ENCODE measurements around the gene UCMA.

DNA sequence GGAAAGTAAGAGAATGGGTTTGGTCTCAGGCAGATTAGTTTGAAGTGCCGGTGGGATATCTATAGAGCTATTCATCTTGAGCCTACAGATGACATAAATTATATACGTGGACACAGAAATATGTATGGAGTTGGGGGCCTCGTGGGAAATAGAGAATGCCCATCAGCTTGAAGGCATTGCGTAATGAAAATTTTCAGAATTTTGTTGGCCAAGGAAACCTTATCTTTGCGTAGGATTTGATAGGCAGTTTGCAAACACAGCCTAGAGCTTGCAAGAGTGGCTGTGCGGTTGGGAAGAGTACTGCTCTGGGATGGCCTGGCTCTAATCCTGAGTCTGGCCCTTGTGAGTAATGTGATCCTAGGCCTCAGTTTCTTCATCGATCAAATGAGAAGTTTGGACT is 40.5 kb downstream of the UCMA start:
- no peak for TF ChIP-seq CTCF (IDR thresholded peaks at IDR 0.05 in 8 of 11, conservative IDR thresholded peaks at IDR 0.05 in 3 of 11)
- TF ChIP-seq POLR2A (IDR thresholded peaks at IDR 0.05), result no peak

Data from spleen (tissue), 7 donors.